Measurements from ENCODE around the gene MEI4.

Gene MEI4

GRCh38 chr6:77965449-77965848, 312.6 kb downstream of the MEI4 start:
- Histone ChIP-seq H3K27me3 (ENCODE audit: insufficient read depth, low read length, poor library complexity) (no peaks in the 10 kb centered on the region), H4K20me1 (ENCODE audit: insufficient read depth, low read length) (no peaks in the 10 kb centered on the region), H3K9ac (ENCODE audit: low read depth, low read length) (no peak overlapping the region), H2AFZ (ENCODE audit: low read depth, low read length) (no peak overlapping the region), H3K4me1 (ENCODE audit: insufficient read depth, low read length) (no peaks in the 10 kb centered on the region), H3K4me3 (ENCODE audit: low read depth in 1 of 2, low read length in 2 of 2) (no peak overlapping the region), H3K4me2 (ENCODE audit: insufficient read depth, low read length) (no peak overlapping the region), H3K79me2 (ENCODE audit: insufficient read depth, low read length) (no peaks in the 10 kb centered on the region), H3K9me3 (ENCODE audit: insufficient read depth, low read length, severe bottlenecking) (no peaks in the 10 kb centered on the region), H3K27ac (ENCODE audit: low read length) (no peak overlapping the region), H3K36me3 (ENCODE audit: insufficient read depth, low read length) (no peaks in the 10 kb centered on the region)
- TF ChIP-seq EZH2 (IDR thresholded peaks at IDR 0.05; ENCODE audit: borderline replicate concordance, low read depth, low read length, severe bottlenecking) (no peak), CTCF (IDR thresholded peaks at IDR 0.05; ENCODE audit: borderline replicate concordance, extremely low read depth, low read length, poor library complexity, severe bottlenecking) (no peak)
- DNase-seq (no peak), ATAC-seq (ENCODE audit: insufficient read depth, low read depth) (no peak)

GRCh38 chr6:77972334-77972733, 319.5 kb downstream of the MEI4 start:
- no peaks in the 10 kb centered on the region for H4K20me1 ChIP-seq (ENCODE audit: insufficient read depth, low read length)
- no peak for DNase-seq
- H3K36me3 ChIP-seq (ENCODE audit: insufficient read depth, low read length): no peaks in the 10 kb centered on the region
- no peak overlapping the region for H3K4me2 ChIP-seq (ENCODE audit: insufficient read depth, low read length)
- no peak overlapping the region for H2AFZ ChIP-seq (ENCODE audit: low read depth, low read length)
- H3K4me1 ChIP-seq (ENCODE audit: insufficient read depth, low read length): no peaks in the 10 kb centered on the region
- H3K9ac ChIP-seq (ENCODE audit: low read depth, low read length): no peak overlapping the region
- ATAC-seq (ENCODE audit: insufficient read depth, low read depth): no peak
- H3K79me2 ChIP-seq (ENCODE audit: insufficient read depth, low read length): no peaks in the 10 kb centered on the region
- TF ChIP-seq EZH2 (IDR thresholded peaks at IDR 0.05; ENCODE audit: borderline replicate concordance, low read depth, low read length, severe bottlenecking) (no peak), CTCF (IDR thresholded peaks at IDR 0.05; ENCODE audit: borderline replicate concordance, extremely low read depth, low read length, poor library complexity, severe bottlenecking) (no peak)
- no peak overlapping the region for H3K27ac ChIP-seq (ENCODE audit: low read length)
- H3K9me3 ChIP-seq (ENCODE audit: insufficient read depth, low read length, severe bottlenecking): no peaks in the 10 kb centered on the region
- H3K4me3 ChIP-seq (ENCODE audit: low read depth in 1 of 2, low read length in 2 of 2): no peak overlapping the region
- H3K27me3 ChIP-seq (ENCODE audit: insufficient read depth, low read length, poor library complexity): no peaks in the 10 kb centered on the region
